Measurements from ENCODE around the gene ASB1. TPM values are rescaled to one million over a fixed set of nuclear protein-coding genes. Genes with fewer than 3 reads are reported as not detected.

The ASB1 gene
- total and polyA plus RNA-seq, 9 of the 15 experiments (the other 6 are each of a cell fraction or from before 2014, with no cell fraction given), result 6.3 to 37.7 (median 23.9) TPM

- Histone ChIP-seq H3K9me1 (ENCODE audit: control insufficient read depth, insufficient read depth, low read length) (no peaks in the 10 kb centered on the region), H3K4me3 (no peak overlapping the region), H3K4me2 (ENCODE audit: insufficient read depth, low read length) (no peak overlapping the region), H3K4me1 (replicated peaks in 1 of 2; ENCODE audit: control insufficient read depth in 2 of 2, insufficient read depth in 2 of 2, low read length in 2 of 2) (no peaks in the 10 kb centered on the region), H4K20me1 (replicated peaks; ENCODE audit: control insufficient read depth, insufficient read depth, low read length) (no peaks in the 10 kb centered on the region), H3K79me2 (ENCODE audit: control insufficient read depth, insufficient read depth, low read length) (no peaks in the 10 kb centered on the region), H2AFZ (ENCODE audit: low read depth, low read length) (no peak overlapping the region), H3K9me3 (replicated peaks; ENCODE audit: control insufficient read depth, insufficient read depth, low read depth, low read length) (no peaks in the 10 kb centered on the region), H3K9ac (ENCODE audit: insufficient read depth in 1 of 2, low read depth in 2 of 2, low read length in 2 of 2) (no peak overlapping the region), H3K27me3 (ENCODE audit: control insufficient read depth in 2 of 2, insufficient read depth in 2 of 2, low read length in 2 of 2) (peaks cover 0 to 33% of the 10 kb centered on the region in 2 experiments; a peak in 3 of 5 replicates), H3K27ac (ENCODE audit: extremely low read depth, low read depth, low read length) (no peak overlapping the region), H3K36me3 (ENCODE audit: control insufficient read depth, insufficient read depth, low read length) (no peaks in the 10 kb centered on the region)
- ATAC-seq, result no peak
- 31% methylated on average over 4 of the region's 6 CpGs for WGBS (ENCODE audit: insufficient coverage, low coverage, missing lambda C conversion rate)
- in situ Hi-C loops (cut with MboI), result loop anchor here (5.0 kb wide), 1 partner anchor 94 kb away; no protein-coding TSS in a partner anchor
- ChIA-PET CTCF (ENCODE audit: low intra/inter-chr PET ratio) (interaction anchor here (2.4 kb wide), 1 partner anchor 91 kb away, joined by 18 read pairs; no protein-coding TSS in a partner anchor), POLR2A (no interaction called here)
- no peak for TF ChIP-seq PRMT5 (CRISPR knock-in tag; IDR thresholded peaks at IDR 0.05)
- TF ChIP-seq ESRRB (CRISPR knock-in tag; IDR thresholded peaks at IDR 0.05; ENCODE audit: borderline replicate concordance), result no peak
- TF ChIP-seq NFE2L1 (tag; IDR thresholded peaks at IDR 0.05; ENCODE audit: borderline replicate concordance, low read depth), result no peak
- TF ChIP-seq IRF2 (CRISPR knock-in tag; IDR thresholded peaks at IDR 0.05), result no peak
- TF ChIP-seq E2F1 (CRISPR knock-in tag; IDR thresholded peaks at IDR 0.05), result no peak
- TF ChIP-seq SMAD1 (IDR thresholded peaks at IDR 0.05; ENCODE audit: low read depth, low read length, partially characterized antibody), result no peak
- TF ChIP-seq ARID3B (CRISPR knock-in tag; IDR thresholded peaks at IDR 0.05; ENCODE audit: borderline replicate concordance), result no peak
- no peak for TF ChIP-seq JUND (IDR thresholded peaks at IDR 0.05; ENCODE audit: borderline replicate concordance, low read depth, low read length)
- no peak for TF ChIP-seq JUND (tag; IDR thresholded peaks at IDR 0.05; ENCODE audit: borderline replicate concordance, low read depth, low read length)
- no peak for TF ChIP-seq THRAP3 (IDR thresholded peaks at IDR 0.05; ENCODE audit: borderline replicate concordance)
- no peak for TF ChIP-seq MITF (IDR thresholded peaks at IDR 0.05)
- no peak for TF ChIP-seq E4F1 (CRISPR knock-in tag; IDR thresholded peaks at IDR 0.05; ENCODE audit: borderline replicate concordance)
- intact Hi-C loops (cut with micrococcal nuclease), result no loop called here
- no peak for FAIRE-seq
- no TSS peak for BruUV-seq (replicated peaks)
- no peak for DNase-seq (ENCODE audit: extremely low read depth in 1 of 4, low spot score in 3 of 4)
Measured at GRCh38 chr2:238461491-238461890, 34.8 kb downstream of the ASB1 start.
